ENCODE measurements around the gene MLPH.

DNA sequence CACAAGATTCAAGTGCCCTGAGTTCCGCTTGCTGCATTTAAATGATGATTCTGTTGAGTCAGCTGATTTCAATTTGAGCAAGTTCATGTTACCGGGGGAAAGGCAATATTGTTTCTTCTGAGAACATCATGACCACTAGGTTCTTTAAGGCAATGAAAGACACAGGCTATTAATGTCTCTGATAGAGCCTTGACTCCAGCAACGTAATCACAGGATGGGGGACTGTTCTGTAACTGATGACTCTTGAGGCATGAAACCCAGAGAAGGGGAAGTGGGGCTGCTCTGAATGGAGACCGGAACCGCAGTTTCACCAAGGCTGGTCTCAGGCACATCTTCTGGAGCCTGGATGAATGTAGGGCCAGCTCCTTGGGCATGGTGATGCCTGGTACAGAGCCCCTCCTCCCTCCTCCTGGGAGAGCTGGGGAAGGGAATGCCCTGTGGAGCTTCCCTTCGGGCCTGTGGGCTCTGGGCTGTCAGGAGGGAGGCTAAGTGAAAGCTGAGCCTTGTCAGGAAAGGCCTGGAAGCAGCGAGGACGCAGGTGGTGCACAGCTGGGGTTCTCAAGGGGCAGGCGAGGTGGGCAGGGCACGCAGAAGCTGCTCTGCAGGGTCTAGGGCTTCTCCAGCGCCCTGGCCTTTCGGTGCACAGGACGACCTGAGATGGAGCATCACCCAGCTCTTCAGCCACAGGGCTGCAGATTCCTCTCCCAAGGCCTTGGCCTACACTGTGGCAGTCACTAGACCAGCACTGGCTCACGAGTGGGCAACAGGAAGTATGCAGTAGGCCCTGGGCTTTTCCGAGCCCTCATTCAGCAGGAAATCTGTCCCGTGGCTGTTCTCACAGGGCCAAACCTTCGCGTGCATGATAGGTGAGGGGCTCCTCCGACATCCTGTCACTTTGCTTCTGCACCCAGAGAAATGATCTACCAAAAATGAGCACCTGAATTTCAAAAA is 42.7 kb downstream of the MLPH start:
- TF ChIP-seq, protein P1, sequence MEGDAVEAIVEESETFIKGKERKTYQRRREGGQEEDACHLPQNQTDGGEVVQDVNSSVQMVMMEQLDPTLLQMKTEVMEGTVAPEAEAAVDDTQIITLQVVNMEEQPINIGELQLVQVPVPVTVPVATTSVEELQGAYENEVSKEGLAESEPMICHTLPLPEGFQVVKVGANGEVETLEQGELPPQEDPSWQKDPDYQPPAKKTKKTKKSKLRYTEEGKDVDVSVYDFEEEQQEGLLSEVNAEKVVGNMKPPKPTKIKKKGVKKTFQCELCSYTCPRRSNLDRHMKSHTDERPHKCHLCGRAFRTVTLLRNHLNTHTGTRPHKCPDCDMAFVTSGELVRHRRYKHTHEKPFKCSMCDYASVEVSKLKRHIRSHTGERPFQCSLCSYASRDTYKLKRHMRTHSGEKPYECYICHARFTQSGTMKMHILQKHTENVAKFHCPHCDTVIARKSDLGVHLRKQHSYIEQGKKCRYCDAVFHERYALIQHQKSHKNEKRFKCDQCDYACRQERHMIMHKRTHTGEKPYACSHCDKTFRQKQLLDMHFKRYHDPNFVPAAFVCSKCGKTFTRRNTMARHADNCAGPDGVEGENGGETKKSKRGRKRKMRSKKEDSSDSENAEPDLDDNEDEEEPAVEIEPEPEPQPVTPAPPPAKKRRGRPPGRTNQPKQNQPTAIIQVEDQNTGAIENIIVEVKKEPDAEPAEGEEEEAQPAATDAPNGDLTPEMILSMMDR (IDR thresholded peaks at IDR 0.05; ENCODE audit: low read depth, low read length, missing input control), result no peak
- TF ChIP-seq, protein P2, sequence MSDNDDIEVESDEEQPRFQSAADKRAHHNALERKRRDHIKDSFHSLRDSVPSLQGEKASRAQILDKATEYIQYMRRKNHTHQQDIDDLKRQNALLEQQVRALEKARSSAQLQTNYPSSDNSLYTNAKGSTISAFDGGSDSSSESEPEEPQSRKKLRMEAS (IDR thresholded peaks at IDR 0.05), result no peak
- TF ChIP-seq GABPA (IDR thresholded peaks at IDR 0.05 in 1 of 2, conservative IDR thresholded peaks at IDR 0.05 in 1 of 2), result no peak
- TF ChIP-seq, protein P3, sequence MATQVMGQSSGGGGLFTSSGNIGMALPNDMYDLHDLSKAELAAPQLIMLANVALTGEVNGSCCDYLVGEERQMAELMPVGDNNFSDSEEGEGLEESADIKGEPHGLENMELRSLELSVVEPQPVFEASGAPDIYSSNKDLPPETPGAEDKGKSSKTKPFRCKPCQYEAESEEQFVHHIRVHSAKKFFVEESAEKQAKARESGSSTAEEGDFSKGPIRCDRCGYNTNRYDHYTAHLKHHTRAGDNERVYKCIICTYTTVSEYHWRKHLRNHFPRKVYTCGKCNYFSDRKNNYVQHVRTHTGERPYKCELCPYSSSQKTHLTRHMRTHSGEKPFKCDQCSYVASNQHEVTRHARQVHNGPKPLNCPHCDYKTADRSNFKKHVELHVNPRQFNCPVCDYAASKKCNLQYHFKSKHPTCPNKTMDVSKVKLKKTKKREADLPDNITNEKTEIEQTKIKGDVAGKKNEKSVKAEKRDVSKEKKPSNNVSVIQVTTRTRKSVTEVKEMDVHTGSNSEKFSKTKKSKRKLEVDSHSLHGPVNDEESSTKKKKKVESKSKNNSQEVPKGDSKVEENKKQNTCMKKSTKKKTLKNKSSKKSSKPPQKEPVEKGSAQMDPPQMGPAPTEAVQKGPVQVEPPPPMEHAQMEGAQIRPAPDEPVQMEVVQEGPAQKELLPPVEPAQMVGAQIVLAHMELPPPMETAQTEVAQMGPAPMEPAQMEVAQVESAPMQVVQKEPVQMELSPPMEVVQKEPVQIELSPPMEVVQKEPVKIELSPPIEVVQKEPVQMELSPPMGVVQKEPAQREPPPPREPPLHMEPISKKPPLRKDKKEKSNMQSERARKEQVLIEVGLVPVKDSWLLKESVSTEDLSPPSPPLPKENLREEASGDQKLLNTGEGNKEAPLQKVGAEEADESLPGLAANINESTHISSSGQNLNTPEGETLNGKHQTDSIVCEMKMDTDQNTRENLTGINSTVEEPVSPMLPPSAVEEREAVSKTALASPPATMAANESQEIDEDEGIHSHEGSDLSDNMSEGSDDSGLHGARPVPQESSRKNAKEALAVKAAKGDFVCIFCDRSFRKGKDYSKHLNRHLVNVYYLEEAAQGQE (IDR thresholded peaks at IDR 0.05), result no peak
- TF ChIP-seq RXRA (IDR thresholded peaks at IDR 0.05), result no peak
- no peak for TF ChIP-seq JUND (IDR thresholded peaks at IDR 0.05)
